ENCODE measurements around the gene OVOL1.

DNA sequence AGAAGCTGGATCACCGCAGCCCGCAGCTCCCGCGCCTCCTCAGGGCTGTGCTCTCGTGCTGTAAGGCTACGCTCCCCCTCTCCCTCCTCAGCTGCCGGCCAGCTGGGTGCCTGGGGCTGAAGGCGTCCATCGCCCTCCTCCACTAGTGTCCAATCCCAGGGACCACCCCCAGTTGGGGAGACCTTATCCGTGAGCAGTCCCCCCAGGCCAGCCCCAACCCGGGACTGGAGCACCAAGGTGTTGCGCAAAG lies 7.3 kb upstream of the OVOL1 start:
- TF ChIP-seq, protein P1, sequence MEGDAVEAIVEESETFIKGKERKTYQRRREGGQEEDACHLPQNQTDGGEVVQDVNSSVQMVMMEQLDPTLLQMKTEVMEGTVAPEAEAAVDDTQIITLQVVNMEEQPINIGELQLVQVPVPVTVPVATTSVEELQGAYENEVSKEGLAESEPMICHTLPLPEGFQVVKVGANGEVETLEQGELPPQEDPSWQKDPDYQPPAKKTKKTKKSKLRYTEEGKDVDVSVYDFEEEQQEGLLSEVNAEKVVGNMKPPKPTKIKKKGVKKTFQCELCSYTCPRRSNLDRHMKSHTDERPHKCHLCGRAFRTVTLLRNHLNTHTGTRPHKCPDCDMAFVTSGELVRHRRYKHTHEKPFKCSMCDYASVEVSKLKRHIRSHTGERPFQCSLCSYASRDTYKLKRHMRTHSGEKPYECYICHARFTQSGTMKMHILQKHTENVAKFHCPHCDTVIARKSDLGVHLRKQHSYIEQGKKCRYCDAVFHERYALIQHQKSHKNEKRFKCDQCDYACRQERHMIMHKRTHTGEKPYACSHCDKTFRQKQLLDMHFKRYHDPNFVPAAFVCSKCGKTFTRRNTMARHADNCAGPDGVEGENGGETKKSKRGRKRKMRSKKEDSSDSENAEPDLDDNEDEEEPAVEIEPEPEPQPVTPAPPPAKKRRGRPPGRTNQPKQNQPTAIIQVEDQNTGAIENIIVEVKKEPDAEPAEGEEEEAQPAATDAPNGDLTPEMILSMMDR (IDR thresholded peaks at IDR 0.05): no peak
- TF ChIP-seq POLR2A (IDR thresholded peaks at IDR 0.05): no peak

All from heart left ventricle (tissue), 13 donors.